ENCODE data around the gene KATNB1.

- no peak for TF ChIP-seq CTCF (conservative IDR thresholded peaks at IDR 0.05 in 1 of 2, IDR thresholded peaks at IDR 0.05 in 1 of 2; ENCODE audit: low read depth in 1 of 2, low read length in 2 of 2)
- no peak for TF ChIP-seq EZH2 (IDR thresholded peaks at IDR 0.05; ENCODE audit: low read length, missing control alignments)
Measured at GRCh38 chr16:57686577-57686976, 49.0 kb upstream of the KATNB1 start.
